UCSD-AML1 (cell line): Measurements from ENCODE around the gene FAM149B1.

Experiments used
- DNase-seq: peaks from one replicate; lab custom pipeline; 2025; ENCODE audit not compliant: unreplicated experiment; lab: John Stamatoyannopoulos, UW

The FAM149B1 gene

GRCh38 chr10:73174148-73174925, 6.4 kb downstream of the FAM149B1 start:
- DNase-seq: no peak

GRCh38 chr10:73182568-73182967, 14.6 kb downstream of the FAM149B1 start:
- DNase-seq: no peak

- no peak for DNase-seq
Observed at GRCh38 chr10:73183667-73184281, 15.9 kb downstream of the FAM149B1 start.

- DNase-seq: no peak
Observed at GRCh38 chr10:73186266-73186665, 18.3 kb downstream of the FAM149B1 start.

- no peak for DNase-seq
Observed at GRCh38 chr10:73190188-73190587, 22.3 kb downstream of the FAM149B1 start.

- DNase-seq: no peak
Observed at GRCh38 chr10:73205081-73205480, 37.2 kb downstream of the FAM149B1 start.

GRCh38 chr10:73205890-73206289, 38.0 kb downstream of the FAM149B1 start:
- DNase-seq: no peak

GRCh38 chr10:73206385-73206784, 38.5 kb downstream of the FAM149B1 start:
- no peak for DNase-seq

- no peak for DNase-seq
Observed at GRCh38 chr10:73207883-73208282, 40.0 kb downstream of the FAM149B1 start.

GRCh38 chr10:73209705-73210104, 41.8 kb downstream of the FAM149B1 start:
- DNase-seq: no peak

GRCh38 chr10:73210395-73211105, 42.6 kb downstream of the FAM149B1 start:
- no peak for DNase-seq

GRCh38 chr10:73211106-73211811, 43.3 kb downstream of the FAM149B1 start:
- no peak for DNase-seq

- no peak for DNase-seq
Observed at GRCh38 chr10:73215749-73216148, 47.8 kb downstream of the FAM149B1 start.

GRCh38 chr10:73217628-73218027, 49.7 kb downstream of the FAM149B1 start:
- DNase-seq: no peak

GRCh38 chr10:73218431-73219191, 50.7 kb downstream of the FAM149B1 start:
- no peak for DNase-seq

- DNase-seq: no peak
Observed at GRCh38 chr10:73219384-73219783, 51.5 kb downstream of the FAM149B1 start.

GRCh38 chr10:73220989-73221388, 53.1 kb downstream of the FAM149B1 start:
- no peak for DNase-seq

GRCh38 chr10:73225518-73225917, 57.6 kb downstream of the FAM149B1 start:
- DNase-seq: no peak

GRCh38 chr10:73226663-73227062, 58.7 kb downstream of the FAM149B1 start:
- DNase-seq: no peak

GRCh38 chr10:73228247-73228646, 60.3 kb downstream of the FAM149B1 start:
- DNase-seq: no peak

- DNase-seq: no peak
Observed at GRCh38 chr10:73229567-73229966, 61.6 kb downstream of the FAM149B1 start.
